IMR-90 (cell line): ENCODE data around the gene PTK7. TPM values are rescaled to one million over a fixed set of nuclear protein-coding genes. Genes with fewer than 3 reads are reported as not detected.
A peak's percentile ranks its signal among the peaks of the same experiment; 100 is the strongest.

Experiments used
- ATAC-seq: fragments of 200-7000 bp; cut with Tn5 transposase; 2 replicates; pipeline ENCODE4 v1.9.1; 2020; ENCODE audit warnings: low read depth, mild to moderate bottlenecking, moderate library complexity
- BruUV-seq: library from RNA; stranded (reverse); fragments of 400-500 nt; replicated peaks from 2 replicates; lab custom pipeline; 2021; lab: Mats Ljungman, UMichigan
- CTCF ChIA-PET: fragments of 300-600 bp; formaldehyde crosslinking; extraction: SDS; loops from one replicate; lab custom pipeline; 2021; ENCODE audit warnings: antibody characterized with exemption; lab: Yijun Ruan, JAX
- POLR2A ChIA-PET: fragments of 300-600 bp; sonication (Branson Sonifier 250); formaldehyde crosslinking; loops from one replicate; lab custom pipeline; 2022; ENCODE audit warnings: antibody characterized with exemption; ENCODE audit not compliant: unreplicated experiment; lab: Charles Lee
- DNase-seq: peaks from one replicate; pipeline ENCODE4 v3.0.0; 2013
- H2AFZ ChIP-seq: replicated peaks from 2 replicates; pipeline ENCODE3; 2013; ENCODE audit warnings: low read length, mild to moderate bottlenecking; ENCODE audit not compliant: poor library complexity
- H2AK5ac ChIP-seq: 2 replicates; pipeline ENCODE4 v1.6.1; 2013; ENCODE audit warnings: low read depth, low read length, inconsistent platforms
- H2AK9ac ChIP-seq: replicated peaks from 2 replicates; pipeline ENCODE3; 2013; ENCODE audit warnings: mild to moderate bottlenecking, low read depth, low read length, moderate library complexity; ENCODE audit not compliant: poor library complexity
- H2BK120ac ChIP-seq: 2 replicates; pipeline ENCODE4 v1.6.1; 2013; ENCODE audit warnings: low read depth, low read length, inconsistent platforms
- H2BK15ac ChIP-seq: 3 replicates; pipeline ENCODE4 v1.6.1; 2013; ENCODE audit warnings: low read depth, low read length, inconsistent platforms
- H2BK20ac ChIP-seq: 2 replicates; pipeline ENCODE4 v1.6.1; 2013; ENCODE audit warnings: low read depth, mild to moderate bottlenecking, inconsistent platforms, low read length, moderate library complexity
- H2BK5ac ChIP-seq: 2 replicates; pipeline ENCODE4 v1.6.1; 2013; ENCODE audit warnings: mild to moderate bottlenecking, low read depth, low read length, inconsistent platforms; ENCODE audit not compliant: poor library complexity, severe bottlenecking
- H3K14ac ChIP-seq: replicated peaks from 2 replicates; pipeline ENCODE4 v1.6.1; 2013; ENCODE audit warnings: low read depth, low read length, inconsistent platforms
- H3K18ac ChIP-seq: 2 replicates; pipeline ENCODE4 v1.6.1; 2013; ENCODE audit warnings: low read depth, low read length, control low read depth
- H3K23ac ChIP-seq: 2 replicates; pipeline ENCODE4 v1.6.1; 2013; ENCODE audit warnings: low read depth, low read length, inconsistent platforms
- H3K27ac ChIP-seq: 2 replicates; pipeline ENCODE4 v1.5.1; 2013; ENCODE audit warnings: mild to moderate bottlenecking, control low read depth, low read length; ENCODE audit not compliant: insufficient read depth
- H3K27me3 ChIP-seq: 2 replicates; pipeline ENCODE4 v1.6.1; 2013; ENCODE audit warnings: low read length; ENCODE audit not compliant: control insufficient read depth, insufficient read depth
- H3K36me3 ChIP-seq: 2 replicates; pipeline ENCODE4 v1.6.1; 2013; ENCODE audit warnings: low read length, mixed read lengths; ENCODE audit not compliant: control insufficient read depth, insufficient read depth
- H3K4ac ChIP-seq: 2 replicates; pipeline ENCODE4 v1.6.1; 2013; ENCODE audit warnings: low read depth, low read length, inconsistent platforms
- H3K4me1 ChIP-seq: 2 replicates; pipeline ENCODE4 v1.6.1; 2013; ENCODE audit warnings: low read length, mixed read lengths; ENCODE audit not compliant: control insufficient read depth, insufficient read depth
- H3K4me2 ChIP-seq: 2 replicates; pipeline ENCODE4 v1.6.1; 2013; ENCODE audit warnings: low read depth, mild to moderate bottlenecking, control low read depth, low read length, moderate library complexity
- H3K4me3 ChIP-seq: 2 replicates; pipeline ENCODE4 v1.5.1; 2013; ENCODE audit warnings: low read depth, mild to moderate bottlenecking, control low read depth, low read length, moderate library complexity; ENCODE audit not compliant: insufficient read depth
- H3K56ac ChIP-seq: 2 replicates; pipeline ENCODE4 v1.6.1; 2013; ENCODE audit warnings: low read length, inconsistent platforms; ENCODE audit not compliant: insufficient read depth; ENCODE audit errors: extremely low read depth
- H3K79me1 ChIP-seq, 2 experiments: 2 replicates each; pipeline ENCODE4 v1.6.1; 2013; ENCODE audit warnings: low read length in 2 of 2, inconsistent platforms in 1 of 2, low read depth in 1 of 2
- H3K9ac ChIP-seq: 2 replicates; pipeline ENCODE4 v1.6.1; 2013; ENCODE audit warnings: low read depth, low read length, control low read depth
- H3K9me1 ChIP-seq: 2 replicates; pipeline ENCODE4 v1.6.1; 2013; ENCODE audit warnings: low read length, inconsistent platforms; ENCODE audit not compliant: insufficient read depth
- H3K9me3 ChIP-seq: 2 replicates; pipeline ENCODE4 v1.6.1; 2013; ENCODE audit warnings: low read length; ENCODE audit not compliant: control insufficient read depth, insufficient read depth
- H4K20me1 ChIP-seq: 2 replicates; pipeline ENCODE4 v1.6.1; 2013; ENCODE audit warnings: low read length, inconsistent platforms; ENCODE audit not compliant: insufficient read depth
- H4K5ac ChIP-seq: 2 replicates; pipeline ENCODE4 v1.6.1; 2013; ENCODE audit warnings: mild to moderate bottlenecking, low read depth, low read length, control low read depth
- H4K8ac ChIP-seq, 2 experiments: 2 replicates each; pipeline ENCODE4 v1.6.1; 2013; ENCODE audit warnings: low read depth in 2 of 2, low read length in 2 of 2, control low read depth in 1 of 2, inconsistent platforms in 1 of 2
- H4K91ac ChIP-seq: 2 replicates; pipeline ENCODE4 v1.6.1; 2013; ENCODE audit warnings: low read depth, low read length, inconsistent platforms; ENCODE audit not compliant: insufficient read depth
- CTCF ChIP-seq: conservative IDR thresholded peaks from 2 replicates; pipeline ENCODE4 v1.5.1; 2012; ENCODE audit warnings: mild to moderate bottlenecking, low read depth, low read length, improper control_type of control experiment
- USF2 ChIP-seq: fragments of 150-350 bp; IDR thresholded peaks from 2 replicates; pipeline ENCODE4 v1.6.1; 2017; ENCODE audit warnings: mild to moderate bottlenecking, antibody characterized with exemption, low read length, low read depth
- WGBS, 2 experiments: methylation state at CpG; one replicate each; pipeline versions ENCODE4 v1.1.5 to v1.1.7; 2013; ENCODE audit warnings: missing lambda C conversion rate in 2 of 2; ENCODE audit not compliant: insufficient read length in 1 of 2; ENCODE audit errors: extremely low coverage in 2 of 2; 5-methylcytosine and 5-hydroxymethylcytosine counted together
- dilution Hi-C: fragments of 300-500 bp; cut with HindIII; formaldehyde crosslinking; loops from one replicate; pipeline ENCODE4 v1.14.3; 2018; ENCODE audit warnings: low sequenced_read_pairs; ENCODE audit not compliant: unreplicated experiment
- in situ Hi-C: fragments of 300-500 bp; cut with MboI; formaldehyde crosslinking; loops from 3 replicates; pipeline ENCODE4 v1.14.3; 2019; ENCODE audit warnings: low sequenced_read_pairs, inconsistent platforms, mixed read lengths
- intact Hi-C: fragments of 100-400 bp; cut with micrococcal nuclease; formaldehyde crosslinking; loops from 2 replicates; pipeline ENCODE4 v1.10.0; 2022
- polyA plus RNA-seq, 3 experiments: library from polyadenylated mRNA; depleted of rRNA; stranded (reverse); fragments of >200 nt; gene quantifications; 2 replicates each; pipeline ENCODE4 v1.2.3, GENCODE V29; 2012; ENCODE audit warnings: low replicate concordance in 1 of 3
- total RNA-seq: library from RNA; depleted of rRNA; stranded (reverse); fragments of >200 nt; gene quantifications from 2 replicates; pipeline ENCODE4 v1.2.3, GENCODE V29; 2012

Gene PTK7
- total and polyA plus RNA-seq, 2 of the 4 experiments (the other 2 are of a cell fraction): 47.1 to 142 TPM

- no peak overlapping the region for H4K8ac ChIP-seq
Measured at GRCh38 chr6:43204271-43205105, 128.4 kb downstream of the PTK7 start.

More at GRCh38 chr6:43204271-43205105, 128.4 kb downstream of the PTK7 start:
- H3K4ac ChIP-seq: no peak overlapping the region
- no peak overlapping the region for H3K56ac ChIP-seq
- H3K27ac ChIP-seq: no peak overlapping the region
- no peak overlapping the region for H4K91ac ChIP-seq
- no peak overlapping the region for H2BK5ac ChIP-seq
- dilution Hi-C loops: no loop called here
- no peaks in the 10 kb centered on the region for H3K79me1 ChIP-seq
- H3K9me1 ChIP-seq: no peaks in the 10 kb centered on the region; the same call in 1 of the 2 replicates
- H2AFZ ChIP-seq: peak overlapping the region; percentile 11
- H3K4me2 ChIP-seq: no peak overlapping the region
- H2AK9ac ChIP-seq: no peak overlapping the region
- H3K4me3 ChIP-seq: no peak overlapping the region
- H3K9me3 ChIP-seq: no peaks in the 10 kb centered on the region; the same call in 1 of the 2 replicates
- no peak overlapping the region for H3K14ac ChIP-seq
- H4K5ac ChIP-seq: no peak overlapping the region
- WGBS, 2 experiments: 93% methylated on average over 13 of the region's 23 CpGs; no CpG with 5 or more reads in 1 of the 2 experiments
- ChIA-PET CTCF (no interaction called here), POLR2A (no interaction called here)
- H3K4me1 ChIP-seq: no peaks in the 10 kb centered on the region
- no peak overlapping the region for H3K18ac ChIP-seq
- H3K23ac ChIP-seq: no peak overlapping the region
- no peaks in the 10 kb centered on the region for H3K27me3 ChIP-seq
- intact Hi-C loops: no loop called here
- no peak overlapping the region for H2BK15ac ChIP-seq
- ATAC-seq: no peak
- DNase-seq: no peak
- TF ChIP-seq CTCF (no peak), USF2 (no peak)
- in situ Hi-C loops: no loop called here
- no peak overlapping the region for H2BK20ac ChIP-seq
- H2AK5ac ChIP-seq: no peak overlapping the region
- no peak overlapping the region for H3K9ac ChIP-seq
- H4K20me1 ChIP-seq: no peaks in the 10 kb centered on the region
- BruUV-seq: no TSS peak
- H3K36me3 ChIP-seq: peaks cover 29% of the 10 kb centered on the region
- no peak overlapping the region for H2BK120ac ChIP-seq
